A673 (cell line): ENCODE measurements around the gene NME3.

ENCODE experiments used
- EZH2 ChIP-seq: fragments of 200-600 bp; sonication (generic); IDR thresholded peaks from 2 replicates; pipeline ENCODE4 v1.6.1; 2017; ENCODE audit warnings: borderline replicate concordance, low read depth, mild to moderate bottlenecking, mixed read lengths, antibody characterized with exemption, low read length; ENCODE audit not compliant: poor library complexity, severe bottlenecking
- TF ChIP-seq, protein P1 (sequence below): fragments of 300-800, 200-600 bp; sonication (generic); conservative IDR thresholded peaks from 2 replicates; pipeline ENCODE4 v1.5.1; 2017; ENCODE audit warnings: low read depth, mild to moderate bottlenecking, antibody characterized with exemption, low read length, moderate library complexity, mixed read lengths

DNA sequence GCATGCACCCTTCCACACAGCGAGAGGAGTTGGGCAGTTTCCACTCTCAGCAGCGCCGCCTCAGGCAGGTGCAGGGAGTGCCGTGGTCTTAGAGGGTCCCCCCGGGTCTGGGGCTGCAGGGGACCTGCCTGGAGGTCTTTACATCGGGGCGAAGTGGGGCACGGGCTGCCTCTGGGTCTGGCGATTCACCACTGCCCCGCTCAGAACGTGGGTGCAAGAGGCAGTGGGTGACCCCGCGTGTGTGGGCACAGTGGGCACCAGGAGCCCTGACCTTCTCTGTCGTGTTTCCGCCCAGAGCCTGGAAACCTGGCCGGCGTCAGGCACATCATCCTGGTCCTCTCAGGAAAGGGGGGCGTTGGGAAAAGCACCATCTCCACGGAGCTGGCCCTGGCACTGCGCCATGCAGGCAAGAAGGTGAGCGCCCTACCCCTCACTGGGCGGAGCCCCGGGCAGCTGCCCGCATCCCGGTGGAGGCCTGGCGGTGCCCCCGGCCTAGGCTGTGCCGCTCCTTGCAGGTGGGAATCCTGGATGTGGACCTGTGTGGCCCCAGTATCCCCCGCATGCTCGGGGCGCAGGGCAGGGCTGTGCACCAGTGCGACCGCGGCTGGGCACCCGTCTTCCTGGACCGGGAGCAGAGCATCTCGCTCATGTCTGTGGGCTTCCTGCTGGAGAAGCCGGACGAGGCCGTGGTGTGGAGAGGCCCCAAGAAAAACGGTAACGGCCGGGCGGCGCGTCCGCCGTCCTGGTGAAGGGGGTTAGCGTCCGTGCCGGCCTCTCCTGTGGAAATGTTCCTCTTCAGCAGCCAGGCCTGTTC lies 15.1 kb upstream of the NME3 start:
- TF ChIP-seq, protein P1, sequence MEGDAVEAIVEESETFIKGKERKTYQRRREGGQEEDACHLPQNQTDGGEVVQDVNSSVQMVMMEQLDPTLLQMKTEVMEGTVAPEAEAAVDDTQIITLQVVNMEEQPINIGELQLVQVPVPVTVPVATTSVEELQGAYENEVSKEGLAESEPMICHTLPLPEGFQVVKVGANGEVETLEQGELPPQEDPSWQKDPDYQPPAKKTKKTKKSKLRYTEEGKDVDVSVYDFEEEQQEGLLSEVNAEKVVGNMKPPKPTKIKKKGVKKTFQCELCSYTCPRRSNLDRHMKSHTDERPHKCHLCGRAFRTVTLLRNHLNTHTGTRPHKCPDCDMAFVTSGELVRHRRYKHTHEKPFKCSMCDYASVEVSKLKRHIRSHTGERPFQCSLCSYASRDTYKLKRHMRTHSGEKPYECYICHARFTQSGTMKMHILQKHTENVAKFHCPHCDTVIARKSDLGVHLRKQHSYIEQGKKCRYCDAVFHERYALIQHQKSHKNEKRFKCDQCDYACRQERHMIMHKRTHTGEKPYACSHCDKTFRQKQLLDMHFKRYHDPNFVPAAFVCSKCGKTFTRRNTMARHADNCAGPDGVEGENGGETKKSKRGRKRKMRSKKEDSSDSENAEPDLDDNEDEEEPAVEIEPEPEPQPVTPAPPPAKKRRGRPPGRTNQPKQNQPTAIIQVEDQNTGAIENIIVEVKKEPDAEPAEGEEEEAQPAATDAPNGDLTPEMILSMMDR = no peak
- no peak for TF ChIP-seq EZH2
